A673 (cell line): ENCODE results near the gene ZNF10. TPM values are rescaled to one million over a fixed set of nuclear protein-coding genes. Genes with fewer than 3 reads are reported as not detected.

ENCODE experiments used
- BruUV-seq: library from RNA; stranded (reverse); fragments of 400-500 nt; replicated peaks from 2 replicates; lab custom pipeline; 2021; lab: Mats Ljungman, UMichigan
- CTCF ChIA-PET: fragments of 300-600 bp; sonication (Branson Sonifier 250); formaldehyde crosslinking; loops from one replicate; lab custom pipeline; 2022; ENCODE audit warnings: antibody characterized with exemption; lab: Charles Lee
- POLR2A ChIA-PET: fragments of 300-600 bp; sonication (Branson Sonifier 250); formaldehyde crosslinking; loops from one replicate; lab custom pipeline; 2022; ENCODE audit warnings: antibody characterized with exemption; ENCODE audit not compliant: low non-redundant PET; lab: Charles Lee
- DNase-seq: peaks from one replicate; pipeline ENCODE4 v3.0.0-alpha.2; 2015; ENCODE audit warnings: low spot score
- H3K27ac ChIP-seq: fragments of 200-600 bp; sonication (generic); 2 replicates; pipeline ENCODE4 v1.5.1; 2016; ENCODE audit warnings: mixed run types, low read depth, mild to moderate bottlenecking, mixed read lengths, antibody characterized with exemption, low read length; ENCODE audit not compliant: poor library complexity, severe bottlenecking
- H3K27me3 ChIP-seq: fragments of 200-600 bp; sonication (generic); replicated peaks from 2 replicates; pipeline ENCODE4 v1.6.1; 2017; ENCODE audit warnings: mixed run types, low read depth, mild to moderate bottlenecking, mixed read lengths, antibody characterized with exemption, low read length; ENCODE audit not compliant: insufficient read depth, poor library complexity
- H3K36me3 ChIP-seq: fragments of 200-600 bp; sonication (generic); 2 replicates; pipeline ENCODE4 v1.6.1; 2016; ENCODE audit warnings: mixed run types, mild to moderate bottlenecking, mixed read lengths, antibody characterized with exemption, low read length; ENCODE audit not compliant: insufficient read depth, poor library complexity, severe bottlenecking
- H3K4me1 ChIP-seq: fragments of 200-600 bp; sonication (generic); 2 replicates; pipeline ENCODE4 v1.6.1; 2017; ENCODE audit warnings: mixed run types, mild to moderate bottlenecking, mixed read lengths, antibody characterized with exemption, low read length; ENCODE audit not compliant: insufficient read depth, poor library complexity, severe bottlenecking
- H3K4me3 ChIP-seq: fragments of 200-600 bp; sonication (generic); 2 replicates; pipeline ENCODE4 v1.5.1; 2016; ENCODE audit warnings: low read depth, mixed run types, mild to moderate bottlenecking, mixed read lengths, low read length; ENCODE audit not compliant: poor library complexity, severe bottlenecking
- H3K9me3 ChIP-seq: fragments of 200-600 bp; sonication (generic); 2 replicates; pipeline ENCODE4 v1.6.1; 2016; ENCODE audit warnings: mixed run types, low read depth, mild to moderate bottlenecking, mixed read lengths, antibody characterized with exemption, low read length; ENCODE audit not compliant: poor library complexity, severe bottlenecking
- CTCF ChIP-seq: fragments of 300-800, 200-600 bp; sonication (generic); conservative IDR thresholded peaks from 2 replicates; pipeline ENCODE4 v1.5.1; 2017; ENCODE audit warnings: low read depth, mild to moderate bottlenecking, antibody characterized with exemption, low read length, moderate library complexity, mixed read lengths
- EZH2 ChIP-seq: fragments of 200-600 bp; sonication (generic); IDR thresholded peaks from 2 replicates; pipeline ENCODE4 v1.6.1; 2017; ENCODE audit warnings: borderline replicate concordance, low read depth, mild to moderate bottlenecking, mixed read lengths, antibody characterized with exemption, low read length; ENCODE audit not compliant: poor library complexity, severe bottlenecking
- intact Hi-C: fragments of 100-400 bp; cut with micrococcal nuclease; formaldehyde crosslinking; loops from one replicate; pipeline ENCODE4 v1.10.0; 2022; ENCODE audit not compliant: unreplicated experiment
- total RNA-seq: library from RNA; stranded (reverse); gene quantifications from 2 replicates; pipeline ENCODE4 v1.2.3, GENCODE V29; 2021

Gene ZNF10
- total RNA-seq, 1 experiment from 2014 or later, result 13.5 TPM

- BruUV-seq, result no TSS peak
- intact Hi-C loops, result no loop called here
Observed at GRCh38 chr12:133190176-133190575, 59.7 kb downstream of the ZNF10 start.

GRCh38 chr12:133192847-133193246, 62.4 kb downstream of the ZNF10 start:
- peaks cover 80% of the 10 kb centered on the region for H3K36me3 ChIP-seq
- H3K27me3 ChIP-seq, result no peaks in the 10 kb centered on the region
- ChIA-PET POLR2A (no interaction called here), CTCF (no interaction called here)
- no peak overlapping the region for H3K27ac ChIP-seq
- H3K9me3 ChIP-seq, result peaks cover 74% of the 10 kb centered on the region
- BruUV-seq, result no TSS peak
- H3K4me1 ChIP-seq, result no peaks in the 10 kb centered on the region
- intact Hi-C loops, result no loop called here
- no peak for DNase-seq
- TF ChIP-seq EZH2 (no peak), CTCF (no peak)
- no peak overlapping the region for H3K4me3 ChIP-seq

More at GRCh38 chr12:133190176-133190575, 59.7 kb downstream of the ZNF10 start:
- no peak overlapping the region for H3K4me3 ChIP-seq
- H3K9me3 ChIP-seq, result peaks cover 86% of the 10 kb centered on the region
- no peak overlapping the region for H3K27ac ChIP-seq
- POLR2A ChIA-PET, result no interaction called here
- DNase-seq, result no peak
- H3K4me1 ChIP-seq, result no peaks in the 10 kb centered on the region
- H3K27me3 ChIP-seq, result no peaks in the 10 kb centered on the region
- CTCF ChIA-PET, result no interaction called here
- TF ChIP-seq CTCF (no peak), EZH2 (no peak)
- peaks cover 97% of the 10 kb centered on the region for H3K36me3 ChIP-seq

- no peak for DNase-seq
- H3K36me3 ChIP-seq, result peaks cover 45% of the 10 kb centered on the region
- TF ChIP-seq EZH2, result no peak
- no peak for TF ChIP-seq CTCF
- H3K27me3 ChIP-seq, result no peaks in the 10 kb centered on the region
- peaks cover 66% of the 10 kb centered on the region for H3K9me3 ChIP-seq
- no TSS peak for BruUV-seq
- no peak overlapping the region for H3K27ac ChIP-seq
- ChIA-PET POLR2A (no interaction called here), CTCF (no interaction called here)
- no peak overlapping the region for H3K4me3 ChIP-seq
- intact Hi-C loops, result no loop called here
- H3K4me1 ChIP-seq, result no peaks in the 10 kb centered on the region
Observed at GRCh38 chr12:133201888-133202287, 71.5 kb downstream of the ZNF10 start.
